GM19452 (cell line): ENCODE results near the gene CRIP2.

Experiments used
- ATAC-seq: cut with Tn5 transposase; IDR thresholded peaks from one replicate; pipeline ENCODE4 v1.9.1; 2021; ENCODE audit not compliant: unreplicated experiment

The CRIP2 gene

GRCh38 chr14:105460616-105461015 lies 14.0 kb upstream of the CRIP2 start:
- no peak for ATAC-seq

GRCh38 chr14:105461903-105462302 lies 12.7 kb upstream of the CRIP2 start:
- ATAC-seq: no peak

GRCh38 chr14:105464501-105464900 lies 10.1 kb upstream of the CRIP2 start:
- ATAC-seq: no peak

- no peak for ATAC-seq
Measured at GRCh38 chr14:105465209-105466031, 9.2 kb upstream of the CRIP2 start.

- ATAC-seq: no peak
Measured at GRCh38 chr14:105466531-105467248, 7.9 kb upstream of the CRIP2 start.

GRCh38 chr14:105467249-105467941 lies 7.2 kb upstream of the CRIP2 start:
- ATAC-seq: no peak

- ATAC-seq: no peak
Measured at GRCh38 chr14:105467942-105468471, 6.6 kb upstream of the CRIP2 start.

GRCh38 chr14:105468621-105469241 lies 5.9 kb upstream of the CRIP2 start:
- ATAC-seq: no peak

GRCh38 chr14:105469456-105470349 lies 4.9 kb upstream of the CRIP2 start:
- ATAC-seq: no peak

GRCh38 chr14:105470350-105471296 lies 4.0 kb upstream of the CRIP2 start:
- no peak for ATAC-seq

- no peak for ATAC-seq
Measured at GRCh38 chr14:105471297-105471821, 3.3 kb upstream of the CRIP2 start.

GRCh38 chr14:105471823-105472485 lies 2.7 kb upstream of the CRIP2 start:
- ATAC-seq: no peak

- no peak for ATAC-seq
Measured at GRCh38 chr14:105472486-105472991, 2.1 kb upstream of the CRIP2 start.

- no peak for ATAC-seq
Measured at GRCh38 chr14:105473033-105473676, 1.5 kb upstream of the CRIP2 start.

GRCh38 chr14:105473677-105474482 lies 741 bp upstream of the CRIP2 start:
- ATAC-seq: no peak

GRCh38 chr14:105475269-105476096 lies 862 bp downstream of the CRIP2 start:
- ATAC-seq: no peak
